ENCODE measurements around the gene PRCD. TPM values are rescaled to one million over a fixed set of nuclear protein-coding genes. Genes with fewer than 3 reads are reported as not detected.

Gene PRCD
- total RNA-seq, 1 donor, result 2.2 TPM

GRCh38 chr17:76493505-76494167 is 46.2 kb upstream of the PRCD start:
- TF ChIP-seq CTCF (IDR thresholded peaks at IDR 0.05; ENCODE audit: insufficient read depth, low read depth, low read length), result no peak
- no peak overlapping the region for H3K4me3 ChIP-seq (ENCODE audit: low read depth, low read length)
- DNase-seq (ENCODE audit: low read depth), result no peak

GRCh38 chr17:76495663-76496400 is 44.0 kb upstream of the PRCD start:
- H3K4me3 ChIP-seq (ENCODE audit: low read depth, low read length), result no peak overlapping the region
- DNase-seq (ENCODE audit: low read depth), result no peak
- no peak for TF ChIP-seq CTCF (IDR thresholded peaks at IDR 0.05; ENCODE audit: insufficient read depth, low read depth, low read length)

- DNase-seq (ENCODE audit: low read depth), result no peak
- no peak overlapping the region for H3K4me3 ChIP-seq (ENCODE audit: low read depth, low read length)
- TF ChIP-seq CTCF (IDR thresholded peaks at IDR 0.05; ENCODE audit: insufficient read depth, low read depth, low read length), result no peak
These were observed 43.4 kb upstream of the PRCD start for GRCh38 chr17:76496464-76496863.

- no peak for DNase-seq (ENCODE audit: low read depth)
- peak overlapping the region; percentile 18 for H3K4me3 ChIP-seq (ENCODE audit: low read depth, low read length)
- no peak for TF ChIP-seq CTCF (IDR thresholded peaks at IDR 0.05; ENCODE audit: insufficient read depth, low read depth, low read length)
These were observed 42.2 kb upstream of the PRCD start for GRCh38 chr17:76497699-76497978.

GRCh38 chr17:76497979-76498875 is 41.6 kb upstream of the PRCD start:
- TF ChIP-seq CTCF (IDR thresholded peaks at IDR 0.05; ENCODE audit: insufficient read depth, low read depth, low read length), result no peak
- peak; percentile 88 for DNase-seq (ENCODE audit: low read depth)
- peak overlapping the region; percentile 18 for H3K4me3 ChIP-seq (ENCODE audit: low read depth, low read length)

GRCh38 chr17:76498876-76499251 is 41.0 kb upstream of the PRCD start:
- DNase-seq (ENCODE audit: low read depth), result no peak
- no peak overlapping the region for H3K4me3 ChIP-seq (ENCODE audit: low read depth, low read length)
- no peak for TF ChIP-seq CTCF (IDR thresholded peaks at IDR 0.05; ENCODE audit: insufficient read depth, low read depth, low read length)

Measured in fibroblast of villous mesenchyme (primary cell).